Peyer's patch (tissue), 4 donors: ENCODE measurements around the gene MRM1. TPM values are rescaled to one million over a fixed set of nuclear protein-coding genes. Genes with fewer than 3 reads are reported as not detected.

Source experiments
- DNase-seq, 3 donors: peaks; one replicate each; pipeline ENCODE4 v3.0.0-alpha.2; 2017 to 2019
- H3K27ac ChIP-seq, 4 donors: fragments of 200-600 bp; sonication (generic); one replicate each; pipeline ENCODE4 v1.5.1; 2016 to 2019
- H3K27me3 ChIP-seq, 2 donors: fragments of 200-600 bp; sonication (generic); one replicate each; pipeline ENCODE4 v1.5.1; 2019
- H3K36me3 ChIP-seq, 3 donors: fragments of 200-600 bp; sonication (generic); one replicate each; pipeline ENCODE4 v1.5.1; 2016 to 2019
- H3K4me1 ChIP-seq, 4 donors: fragments of 200-600 bp; sonication (generic); one replicate each; pipeline ENCODE4 v1.5.1; 2016 to 2019
- H3K4me3 ChIP-seq, 4 donors: fragments of 200-600 bp; sonication (generic); 1 replicate in 3 of 4; 2 replicates in 1 of 4; pipeline ENCODE4 v1.5.1; 2016 to 2019; ENCODE audit warnings: mild to moderate bottlenecking in 1 of 4
- H3K9me3 ChIP-seq, 4 donors: fragments of 200-600 bp; sonication (generic); one replicate each; pipeline ENCODE4 v1.5.1; 2016 to 2019; ENCODE audit warnings: mild to moderate bottlenecking in 1 of 4
- CTCF ChIP-seq, 6 experiments: fragments of 450-650 bp in 4 of 6; fragments of 200-600 bp in 2 of 6; sonication (generic) in 1 of 6; IDR thresholded peaks; one replicate each; pipeline ENCODE4 v1.5.1; 2017 to 2019; ENCODE audit warnings: antibody characterized with exemption in 6 of 6, mild to moderate bottlenecking in 3 of 6, moderate library complexity in 1 of 6
- POLR2A ChIP-seq, 2 donors: fragments of 450-650 bp; IDR thresholded peaks; one replicate each; pipeline ENCODE4 v1.5.1; 2017; ENCODE audit warnings: antibody characterized with exemption in 2 of 2, mild to moderate bottlenecking in 2 of 2, moderate library complexity in 2 of 2
- total RNA-seq, 4 donors: library from RNA; depleted of rRNA; stranded (reverse); fragments of >200 nt; gene quantifications; one replicate each; pipeline ENCODE4 v1.1.0, GENCODE V29; 2016

MRM1 gene
- total RNA-seq, 4 donors from 2014 or later: 6.6 to 18.8 (median 13.9) TPM

GRCh38 chr17:36578671-36579070, 22.7 kb upstream of the MRM1 start:
- no peak for TF ChIP-seq CTCF (IDR thresholded peaks at IDR 0.05)
- no peak for TF ChIP-seq POLR2A (IDR thresholded peaks at IDR 0.05)
- Histone ChIP-seq H3K27ac (no peak overlapping the region), H3K27me3 (no peaks in the 10 kb centered on the region), H3K36me3 (peaks cover 0 to 83% (median 0%) of the 10 kb centered on the region in 3 donors), H3K4me1 (peaks cover 0 to 5% (median 0%) of the 10 kb centered on the region in 4 donors), H3K4me3 (no peak overlapping the region), H3K9me3 (no peaks in the 10 kb centered on the region)
- no peak for DNase-seq

GRCh38 chr17:36583787-36584186, 17.6 kb upstream of the MRM1 start:
- H3K27ac ChIP-seq: peak overlapping the region in 1 of 4 donors; percentile 47
- H3K36me3 ChIP-seq: peaks cover 0 to 98% (median 2%) of the 10 kb centered on the region in 3 donors
- no peak overlapping the region for H3K4me3 ChIP-seq
- no peaks in the 10 kb centered on the region for H3K9me3 ChIP-seq
- H3K4me1 ChIP-seq: peaks cover 0 to 10% (median 0%) of the 10 kb centered on the region in 4 donors
- H3K27me3 ChIP-seq: no peaks in the 10 kb centered on the region
- DNase-seq: no peak
- TF ChIP-seq CTCF (IDR thresholded peaks at IDR 0.05) (no peak), POLR2A (IDR thresholded peaks at IDR 0.05) (no peak)

- Histone ChIP-seq H3K4me1 (peaks cover 0 to 16% (median under 1%) of the 10 kb centered on the region in 4 donors), H3K9me3 (no peaks in the 10 kb centered on the region), H3K4me3 (no peak overlapping the region), H3K36me3 (peaks cover 0 to 82% (median 2%) of the 10 kb centered on the region in 3 donors), H3K27ac (no peak overlapping the region), H3K27me3 (no peaks in the 10 kb centered on the region)
- TF ChIP-seq POLR2A (IDR thresholded peaks at IDR 0.05) (no peak), CTCF (IDR thresholded peaks at IDR 0.05) (no peak)
- no peak for DNase-seq
Observed at GRCh38 chr17:36586138-36586537, 15.2 kb upstream of the MRM1 start.

- Histone ChIP-seq H3K4me1 (peaks cover 0 to 31% (median 5%) of the 10 kb centered on the region in 4 donors), H3K4me3 (no peak overlapping the region), H3K36me3 (peaks cover 0 to 48% (median 2%) of the 10 kb centered on the region in 3 donors), H3K27ac (no peak overlapping the region), H3K9me3 (no peaks in the 10 kb centered on the region), H3K27me3 (no peaks in the 10 kb centered on the region)
- TF ChIP-seq CTCF (IDR thresholded peaks at IDR 0.05) (no peak), POLR2A (IDR thresholded peaks at IDR 0.05) (no peak)
- no peak for DNase-seq
Observed at GRCh38 chr17:36590082-36590481, 11.3 kb upstream of the MRM1 start.

GRCh38 chr17:36591434-36592315, 9.7 kb upstream of the MRM1 start, which contains the start of gene DHRS11:
DHRS11 (plus strand) TSS chr17:36591879; CDS start chr17:36592010, 131 bp downstream.
- peak within 1 kb of the TSS; percentile 76 to 90 (median 88) for H3K27ac ChIP-seq
- H3K4me1 ChIP-seq: peaks cover 2 to 45% (median 5%) of the 10 kb centered on the region in 4 donors
- H3K9me3 ChIP-seq: no peaks in the 10 kb centered on the region
- H3K27me3 ChIP-seq: no peaks in the 10 kb centered on the region
- H3K4me3 ChIP-seq: peak within 1 kb of the TSS; percentile 66 to 95 (median 88)
- H3K36me3 ChIP-seq: peaks cover 0 to 33% (median 0%) of the 10 kb centered on the region in 3 donors
- TF ChIP-seq POLR2A (IDR thresholded peaks at IDR 0.05) (peak; percentile 88), CTCF (IDR thresholded peaks at IDR 0.05) (peak in 1 of 6 experiments; percentile 21)
- DNase-seq: peak; percentile 76 to 94 (median 93)
